HCT116 (cell line): Measurements from ENCODE around the gene CLIC6. TPM values are rescaled to one million over a fixed set of nuclear protein-coding genes. Genes with fewer than 3 reads are reported as not detected.

Experiments
- ATAC-seq: fragments of 200-7000 bp; cut with Tn5 transposase; 2 replicates; pipeline ENCODE4 v1.9.1; 2020; ENCODE audit warnings: mild to moderate bottlenecking, moderate library complexity
- BruUV-seq: library from RNA; stranded (reverse); fragments of 400-500 nt; replicated peaks from 2 replicates; lab custom pipeline; 2021; lab: Mats Ljungman, UMichigan
- CTCF ChIA-PET: fragments of 300-600 bp; sonication (Branson Sonifier 250); formaldehyde crosslinking; loops from one replicate; lab custom pipeline; 2021; ENCODE audit warnings: antibody characterized with exemption; lab: Charles Lee
- POLR2A ChIA-PET: fragments of 300-600, 350-600 bp; sonication (Branson Sonifier 250); formaldehyde crosslinking; loops from one replicate; lab custom pipeline; 2021; ENCODE audit warnings: antibody characterized with exemption; lab: Charles Lee
- RAD21 ChIA-PET, 2 experiments: fragments of 300-600 bp; sonication (Branson Sonifier 250); formaldehyde crosslinking; loops; one replicate each; lab custom pipeline; 2023; ENCODE audit warnings: low total read pairs in 2 of 2; ENCODE audit not compliant: uncharacterized antibody in 2 of 2, unreplicated experiment in 2 of 2, low non-redundant PET in 1 of 2; lab: Charles Lee
- DNase-seq: peaks from one replicate; pipeline ENCODE4 v3.0.0-alpha.2; 2010; ENCODE audit warnings: low read depth, low spot score
- H2AFZ ChIP-seq: fragments of 200-600 bp; shearing (Covaris generic), sonication (generic); 2 replicates; pipeline ENCODE4 v1.6.1; 2017; ENCODE audit warnings: low read depth, mixed run types, mixed read lengths, antibody characterized with exemption, low read length; ENCODE audit not compliant: poor library complexity, severe bottlenecking
- H3K27ac ChIP-seq: 2 replicates; pipeline ENCODE4 v1.5.1; 2012; ENCODE audit warnings: low read depth, low read length
- H3K27me3 ChIP-seq: fragments of 200-600 bp; sonication (generic); 2 replicates; pipeline ENCODE4 v1.6.1; 2016; ENCODE audit warnings: mixed run types, low read length, mixed read lengths; ENCODE audit not compliant: insufficient read depth
- H3K36me3 ChIP-seq, 2 experiments: fragments of 200-500 bp in 1 of 2; fragments of 200-600 bp in 1 of 2; sonication (Bioruptor generic) in 1 of 2; sonication (generic) in 1 of 2; 2 replicates each; pipeline versions ENCODE4 v1.5.1 to v1.6.1; 2014 to 2016; ENCODE audit warnings: low read length in 2 of 2, inconsistent platforms in 1 of 2, mixed read lengths in 1 of 2, mixed run types in 1 of 2; ENCODE audit not compliant: insufficient read depth in 2 of 2, control insufficient read depth in 1 of 2
- H3K4me1 ChIP-seq, 2 experiments: fragments of 200-600 bp in 1 of 2; sonication (generic) in 1 of 2; 2 replicates each; pipeline versions ENCODE4 v1.5.1 to v1.6.1; 2012 to 2017; ENCODE audit warnings: low read length in 2 of 2, inconsistent platforms in 1 of 2, mild to moderate bottlenecking in 1 of 2, mixed read lengths in 1 of 2, mixed run types in 1 of 2, moderate library complexity in 1 of 2; ENCODE audit not compliant: insufficient read depth in 2 of 2, control insufficient read depth in 1 of 2
- H3K4me2 ChIP-seq: fragments of 200-600 bp; sonication (generic); 2 replicates; pipeline ENCODE4 v1.6.1; 2017; ENCODE audit warnings: mixed run types, low read length, mixed read lengths
- H3K4me3 ChIP-seq, 2 experiments: fragments of 200-600 bp in 1 of 2; sonication (generic) in 1 of 2; replicated peaks in 1 of 2; 2 replicates each; pipeline ENCODE4 v1.5.1; 2011 to 2016; ENCODE audit warnings: low read length in 2 of 2, control low read depth in 1 of 2, low read depth in 1 of 2, mild to moderate bottlenecking in 1 of 2, mixed read lengths in 1 of 2, mixed run types in 1 of 2
- H3K79me2 ChIP-seq: fragments of 200-600 bp; sonication (generic); 2 replicates; pipeline ENCODE4 v1.6.1; 2017; ENCODE audit warnings: mild to moderate bottlenecking, mixed run types, low read length, moderate library complexity, mixed read lengths; ENCODE audit not compliant: insufficient read depth
- H3K9ac ChIP-seq: fragments of 200-600 bp; sonication (generic); 2 replicates; pipeline ENCODE4 v1.6.1; 2016; ENCODE audit warnings: low read length, mixed read lengths
- H3K9me2 ChIP-seq: fragments of 200-600 bp; sonication (generic), shearing (Covaris generic); 2 replicates; pipeline ENCODE4 v1.6.1; 2017; ENCODE audit warnings: mixed run types, mild to moderate bottlenecking, moderate library complexity; ENCODE audit not compliant: insufficient read depth
- H3K9me3 ChIP-seq, 2 experiments: fragments of 200-500 bp in 1 of 2; fragments of 200-600 bp in 1 of 2; sonication (Bioruptor generic) in 1 of 2; sonication (generic) in 1 of 2; 2 replicates each; pipeline ENCODE4 v1.6.1; 2014 to 2017; ENCODE audit warnings: low read length in 2 of 2, mixed read lengths in 2 of 2, inconsistent platforms in 1 of 2, low read depth in 1 of 2, mild to moderate bottlenecking in 1 of 2, mixed run types in 1 of 2, moderate library complexity in 1 of 2; ENCODE audit not compliant: control insufficient read depth in 1 of 2, insufficient read depth in 1 of 2
- H4K20me1 ChIP-seq: fragments of 200-600 bp; sonication (generic), shearing (Covaris generic); 2 replicates; pipeline ENCODE4 v1.6.1; 2017; ENCODE audit warnings: mixed run types, mild to moderate bottlenecking, moderate library complexity; ENCODE audit not compliant: insufficient read depth
- CBX3 ChIP-seq: IDR thresholded peaks from 2 replicates; pipeline ENCODE4 v1.6.1; 2012; ENCODE audit warnings: low read depth
- CEBPB ChIP-seq: IDR thresholded peaks from 2 replicates; pipeline ENCODE4 v1.6.1; 2012; ENCODE audit warnings: low read depth
- CTCF ChIP-seq, 3 experiments: fragments of 200-600 bp in 1 of 3; sonication (generic) in 1 of 3; IDR thresholded peaks in 2 of 3; conservative IDR thresholded peaks in 1 of 3; 2 replicates each; pipeline ENCODE4 v1.5.1; 2012 to 2017; ENCODE audit warnings: low read depth in 2 of 3, low read length in 2 of 3, antibody characterized with exemption in 1 of 3, borderline replicate concordance in 1 of 3, control low read depth in 1 of 3, mild to moderate bottlenecking in 1 of 3, mixed read lengths in 1 of 3, mixed run types in 1 of 3, moderate library complexity in 1 of 3; ENCODE audit not compliant: insufficient read depth in 1 of 3
- EGR1 ChIP-seq: IDR thresholded peaks from 2 replicates; pipeline ENCODE4 v1.6.1; 2012; ENCODE audit warnings: low read depth
- ELF1 ChIP-seq: IDR thresholded peaks from 2 replicates; pipeline ENCODE4 v1.6.1; 2012; ENCODE audit warnings: low read depth, borderline replicate concordance
- EZH2 ChIP-seq: fragments of 200-600 bp; sonication (generic); IDR thresholded peaks from 2 replicates; pipeline ENCODE4 v1.6.1; 2017; ENCODE audit warnings: antibody characterized with exemption, mixed run types
- FOSL1 ChIP-seq: IDR thresholded peaks from 2 replicates; pipeline ENCODE4 v1.6.1; 2012; ENCODE audit warnings: low read depth
- POLR2A ChIP-seq: IDR thresholded peaks from 2 replicates; pipeline ENCODE4 v1.7.0; 2011; ENCODE audit warnings: borderline replicate concordance; ENCODE audit not compliant: insufficient read depth, insufficient read length; ENCODE audit errors: extremely low read depth
- SRF ChIP-seq: IDR thresholded peaks from 2 replicates; pipeline ENCODE4 v1.6.1; 2012; ENCODE audit warnings: low read depth
- YY1 ChIP-seq: IDR thresholded peaks from 2 replicates; pipeline ENCODE4 v1.6.1; 2011; ENCODE audit warnings: low read length, low read depth, moderate library complexity, mild to moderate bottlenecking; ENCODE audit not compliant: insufficient replicate concordance; ENCODE audit errors: extremely low read depth
- ZBTB33 ChIP-seq: IDR thresholded peaks from 2 replicates; pipeline ENCODE4 v1.6.1; 2011; ENCODE audit warnings: mild to moderate bottlenecking, low read length, moderate library complexity; ENCODE audit not compliant: insufficient replicate concordance; ENCODE audit errors: extremely low read depth
- ZNF274 ChIP-seq: fragments of 200-500 bp; sonication (Bioruptor generic); IDR thresholded peaks from 2 replicates; pipeline ENCODE4 v1.6.1; 2014; ENCODE audit warnings: mild to moderate bottlenecking, low read depth, low read length, inconsistent platforms
- intact Hi-C: fragments of 100-400 bp; cut with micrococcal nuclease; formaldehyde crosslinking; loops from 2 replicates; pipeline ENCODE4 v1.10.0; 2022
- total RNA-seq: library from RNA; stranded (reverse); gene quantifications from one replicate; pipeline ENCODE4 v1.2.1, GENCODE V29; 2021; ENCODE audit not compliant: unreplicated experiment

The CLIC6 gene
- total RNA-seq, 1 experiment from 2014 or later: 0.05 TPM

GRCh38 chr21:34679051-34679450 is 10.3 kb downstream of the CLIC6 start:
- no peaks in the 10 kb centered on the region for H4K20me1 ChIP-seq
- H3K9me3 ChIP-seq: peaks cover 0 to 10% of the 10 kb centered on the region in 2 experiments; a peak in 3 of 4 replicates
- no peaks in the 10 kb centered on the region for H3K9me2 ChIP-seq
- RAD21 ChIA-PET: no interaction called here
- TF ChIP-seq CTCF (IDR thresholded peaks at IDR 0.05 in 2 of 3, conservative IDR thresholded peaks at IDR 0.05 in 1 of 3; ENCODE audit: borderline replicate concordance in 1 of 3, insufficient read depth in 1 of 3, low read depth in 2 of 3, low read length in 2 of 3) (no peak), CBX3 (no peak), SRF (no peak), CEBPB (no peak), ELF1 (no peak), ZBTB33 (no peak), YY1 (no peak), EGR1 (no peak), POLR2A (no peak), EZH2 (no peak), FOSL1 (no peak), ZNF274 (no peak)
- no peaks in the 10 kb centered on the region for H3K4me1 ChIP-seq
- no peak for ATAC-seq
- no peak for DNase-seq
- CTCF ChIA-PET: no interaction called here
- H3K9ac ChIP-seq: no peak overlapping the region
- no TSS peak for BruUV-seq
- intact Hi-C loops: no loop called here
- no peak overlapping the region for H2AFZ ChIP-seq
- no peak overlapping the region for H3K27ac ChIP-seq
- H3K36me3 ChIP-seq: no peaks in the 10 kb centered on the region
- H3K27me3 ChIP-seq: no peaks in the 10 kb centered on the region
- no peak overlapping the region for H3K4me3 ChIP-seq
- POLR2A ChIA-PET: no interaction called here
- H3K79me2 ChIP-seq: no peaks in the 10 kb centered on the region
- no peak overlapping the region for H3K4me2 ChIP-seq
